Medulla oblongata (tissue), 1 donor: ENCODE results near the gene ZBTB37.
"Not testable (repeated sequence)": the region's sequence is repeated elsewhere in the genome, so short reads cannot be mapped to it uniquely, and the experiment has no call there.

ENCODE experiments used
- DNase-seq: peaks from one replicate; pipeline ENCODE4 v3.0.0-alpha.2; 2015; ENCODE audit errors: extremely low spot score

The ZBTB37 gene

GRCh38 chr1:173903827-173904531 is 35.8 kb downstream of the ZBTB37 start:
- no peak for DNase-seq

- no peak for DNase-seq
Observed at GRCh38 chr1:173913111-173913510, 44.9 kb downstream of the ZBTB37 start.

- no peak for DNase-seq
Observed at GRCh38 chr1:173914366-173914871, 46.2 kb downstream of the ZBTB37 start.

- no peak for DNase-seq
Observed at GRCh38 chr1:173915596-173915995, 47.4 kb downstream of the ZBTB37 start.

- DNase-seq = no peak
Observed at GRCh38 chr1:173916667-173917066, 48.5 kb downstream of the ZBTB37 start.

GRCh38 chr1:173917149-173917548 is 49.0 kb downstream of the ZBTB37 start, which contains the start of gene SERPINC1:
Gene SERPINC1 (minus strand): TSS chr1:173917327. CDS start chr1:173917259, 68 bp downstream.
- DNase-seq = no peak

- DNase-seq = no peak
Observed at GRCh38 chr1:173917635-173918493, 49.7 kb downstream of the ZBTB37 start.

DNA sequence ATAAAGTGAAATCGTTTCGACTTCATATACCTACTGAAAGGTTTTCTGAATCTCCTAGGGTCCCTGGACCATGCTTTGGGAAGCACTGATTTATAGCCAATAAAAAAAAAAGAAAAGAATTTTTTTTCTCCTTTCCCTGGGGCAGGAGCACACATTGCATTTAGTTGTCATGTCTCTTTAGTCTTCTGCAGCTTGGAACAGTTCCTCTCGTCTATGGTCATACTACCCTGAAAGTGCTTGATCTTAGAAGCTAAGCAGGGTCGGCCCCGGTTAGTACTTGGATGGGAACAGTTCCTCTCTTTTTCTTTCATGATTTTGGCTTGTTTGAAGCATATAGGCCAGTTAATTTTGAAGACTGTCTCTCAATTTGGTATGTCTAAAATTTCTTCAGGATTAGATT is 52.7 kb downstream of the ZBTB37 start:
- no peak for DNase-seq

GRCh38 chr1:173925306-173926242 is 57.4 kb downstream of the ZBTB37 start:
- DNase-seq = no peak

DNA sequence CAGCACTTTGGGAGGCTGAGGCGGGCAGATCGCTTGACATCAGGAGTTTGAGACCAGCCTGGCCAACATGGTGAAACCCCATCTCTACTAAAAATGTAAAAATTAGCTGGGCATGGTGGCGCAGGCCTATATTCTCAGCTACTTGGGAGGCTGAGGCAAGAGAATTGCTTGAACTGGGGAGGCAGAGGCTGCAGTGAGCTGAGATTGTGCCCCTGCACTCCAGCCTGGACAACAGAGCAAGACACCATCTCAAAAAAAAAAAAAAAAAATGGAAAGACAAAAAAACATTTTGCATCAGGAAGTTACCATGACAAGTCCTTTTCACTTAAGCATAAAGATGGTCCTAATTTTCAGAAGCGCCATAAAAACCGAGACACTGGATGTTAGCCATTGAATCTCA is 62.4 kb downstream of the ZBTB37 start:
- DNase-seq = not testable (repeated sequence)

DNA sequence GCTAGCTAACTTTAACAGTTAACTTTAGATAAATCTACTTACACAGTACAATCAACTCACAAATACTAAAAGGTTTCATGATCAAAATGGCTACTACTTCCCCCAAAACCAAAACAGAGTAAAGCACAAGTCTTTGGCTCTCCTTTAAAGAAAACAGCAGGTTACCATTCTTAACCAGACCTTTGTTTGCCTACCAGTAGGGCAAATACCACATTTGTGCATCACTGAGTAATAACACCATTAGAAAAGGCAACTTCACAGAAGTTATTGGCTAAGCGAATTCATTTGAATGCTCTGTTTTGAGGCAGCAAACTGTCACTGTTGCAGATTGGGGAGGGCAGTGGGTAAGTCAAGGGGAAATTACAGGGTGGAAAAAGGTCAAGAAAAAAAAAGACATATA is 66.3 kb downstream of the ZBTB37 start:
- no peak for DNase-seq

- DNase-seq = no peak
Observed at GRCh38 chr1:173937062-173937461, 68.9 kb downstream of the ZBTB37 start.

DNA sequence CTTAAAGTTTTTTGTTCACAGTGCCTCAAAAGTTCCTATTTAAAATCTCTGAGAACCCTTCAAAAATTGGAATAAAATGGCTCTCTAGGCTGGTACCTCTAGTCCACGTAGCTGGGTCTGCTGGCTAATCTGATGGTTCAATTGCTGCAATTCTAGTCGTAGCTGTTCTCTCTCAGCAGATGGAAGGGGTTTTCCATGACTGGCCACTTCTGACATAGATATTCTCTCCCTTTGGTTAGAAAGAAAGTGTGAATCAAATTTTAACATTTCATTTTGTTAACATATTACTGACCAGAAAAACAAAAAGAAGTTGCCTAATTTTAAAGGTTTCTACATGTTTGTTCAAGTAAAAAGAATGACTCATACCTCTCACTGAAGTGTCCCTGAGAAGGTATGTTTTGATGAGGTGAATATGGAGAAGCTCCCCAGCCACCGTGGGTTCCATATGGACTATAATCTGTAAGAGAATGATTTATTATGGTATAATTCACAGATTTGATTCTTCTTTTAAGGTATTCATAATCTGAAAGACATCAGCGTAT is 78.3 kb downstream of the ZBTB37 start:
- DNase-seq = no peak

GRCh38 chr1:173948594-173948993 is 80.4 kb downstream of the ZBTB37 start:
- DNase-seq = no peak
